HCT116 (cell line): ENCODE data around the gene PARVA. TPM values are rescaled to one million over a fixed set of nuclear protein-coding genes. Genes with fewer than 3 reads are reported as not detected.

Source experiments
- ATAC-seq: fragments of 200-7000 bp; cut with Tn5 transposase; 2 replicates; pipeline ENCODE4 v1.9.1; 2020; ENCODE audit warnings: mild to moderate bottlenecking, moderate library complexity
- BruUV-seq: library from RNA; stranded (reverse); fragments of 400-500 nt; replicated peaks from 2 replicates; lab custom pipeline; 2021; lab: Mats Ljungman, UMichigan
- CTCF ChIA-PET: fragments of 300-600 bp; sonication (Branson Sonifier 250); formaldehyde crosslinking; loops from one replicate; lab custom pipeline; 2021; ENCODE audit warnings: antibody characterized with exemption; lab: Charles Lee
- POLR2A ChIA-PET: fragments of 300-600, 350-600 bp; sonication (Branson Sonifier 250); formaldehyde crosslinking; loops from one replicate; lab custom pipeline; 2021; ENCODE audit warnings: antibody characterized with exemption; lab: Charles Lee
- RAD21 ChIA-PET, 2 experiments: fragments of 300-600 bp; sonication (Branson Sonifier 250); formaldehyde crosslinking; loops; one replicate each; lab custom pipeline; 2023; ENCODE audit warnings: low total read pairs in 2 of 2; ENCODE audit not compliant: uncharacterized antibody in 2 of 2, unreplicated experiment in 2 of 2, low non-redundant PET in 1 of 2; lab: Charles Lee
- DNase-seq: peaks from one replicate; pipeline ENCODE4 v3.0.0-alpha.2; 2010; ENCODE audit warnings: low read depth, low spot score
- H2AFZ ChIP-seq: fragments of 200-600 bp; shearing (Covaris generic), sonication (generic); 2 replicates; pipeline ENCODE4 v1.6.1; 2017; ENCODE audit warnings: low read depth, mixed run types, mixed read lengths, antibody characterized with exemption, low read length; ENCODE audit not compliant: poor library complexity, severe bottlenecking
- H3K27ac ChIP-seq: 2 replicates; pipeline ENCODE4 v1.5.1; 2012; ENCODE audit warnings: low read depth, low read length
- H3K27me3 ChIP-seq: fragments of 200-600 bp; sonication (generic); 2 replicates; pipeline ENCODE4 v1.6.1; 2016; ENCODE audit warnings: mixed run types, low read length, mixed read lengths; ENCODE audit not compliant: insufficient read depth
- H3K36me3 ChIP-seq, 2 experiments: fragments of 200-500 bp in 1 of 2; fragments of 200-600 bp in 1 of 2; sonication (Bioruptor generic) in 1 of 2; sonication (generic) in 1 of 2; 2 replicates each; pipeline versions ENCODE4 v1.5.1 to v1.6.1; 2014 to 2016; ENCODE audit warnings: low read length in 2 of 2, inconsistent platforms in 1 of 2, mixed read lengths in 1 of 2, mixed run types in 1 of 2; ENCODE audit not compliant: insufficient read depth in 2 of 2, control insufficient read depth in 1 of 2
- H3K4me1 ChIP-seq, 2 experiments: fragments of 200-600 bp in 1 of 2; sonication (generic) in 1 of 2; 2 replicates each; pipeline versions ENCODE4 v1.5.1 to v1.6.1; 2012 to 2017; ENCODE audit warnings: low read length in 2 of 2, inconsistent platforms in 1 of 2, mild to moderate bottlenecking in 1 of 2, mixed read lengths in 1 of 2, mixed run types in 1 of 2, moderate library complexity in 1 of 2; ENCODE audit not compliant: insufficient read depth in 2 of 2, control insufficient read depth in 1 of 2
- H3K4me2 ChIP-seq: fragments of 200-600 bp; sonication (generic); 2 replicates; pipeline ENCODE4 v1.6.1; 2017; ENCODE audit warnings: mixed run types, low read length, mixed read lengths
- H3K4me3 ChIP-seq, 2 experiments: fragments of 200-600 bp in 1 of 2; sonication (generic) in 1 of 2; replicated peaks in 1 of 2; 2 replicates each; pipeline ENCODE4 v1.5.1; 2011 to 2016; ENCODE audit warnings: low read length in 2 of 2, control low read depth in 1 of 2, low read depth in 1 of 2, mild to moderate bottlenecking in 1 of 2, mixed read lengths in 1 of 2, mixed run types in 1 of 2
- H3K79me2 ChIP-seq: fragments of 200-600 bp; sonication (generic); 2 replicates; pipeline ENCODE4 v1.6.1; 2017; ENCODE audit warnings: mild to moderate bottlenecking, mixed run types, low read length, moderate library complexity, mixed read lengths; ENCODE audit not compliant: insufficient read depth
- H3K9ac ChIP-seq: fragments of 200-600 bp; sonication (generic); 2 replicates; pipeline ENCODE4 v1.6.1; 2016; ENCODE audit warnings: low read length, mixed read lengths
- H3K9me2 ChIP-seq: fragments of 200-600 bp; sonication (generic), shearing (Covaris generic); 2 replicates; pipeline ENCODE4 v1.6.1; 2017; ENCODE audit warnings: mixed run types, mild to moderate bottlenecking, moderate library complexity; ENCODE audit not compliant: insufficient read depth
- H3K9me3 ChIP-seq, 2 experiments: fragments of 200-500 bp in 1 of 2; fragments of 200-600 bp in 1 of 2; sonication (Bioruptor generic) in 1 of 2; sonication (generic) in 1 of 2; 2 replicates each; pipeline ENCODE4 v1.6.1; 2014 to 2017; ENCODE audit warnings: low read length in 2 of 2, mixed read lengths in 2 of 2, inconsistent platforms in 1 of 2, low read depth in 1 of 2, mild to moderate bottlenecking in 1 of 2, mixed run types in 1 of 2, moderate library complexity in 1 of 2; ENCODE audit not compliant: control insufficient read depth in 1 of 2, insufficient read depth in 1 of 2
- H4K20me1 ChIP-seq: fragments of 200-600 bp; sonication (generic), shearing (Covaris generic); 2 replicates; pipeline ENCODE4 v1.6.1; 2017; ENCODE audit warnings: mixed run types, mild to moderate bottlenecking, moderate library complexity; ENCODE audit not compliant: insufficient read depth
- ATF3 ChIP-seq: IDR thresholded peaks from 2 replicates; pipeline ENCODE4 v1.6.1; 2012
- EZH2phosphoT487 ChIP-seq: fragments of 200-600 bp; IDR thresholded peaks from 2 replicates; pipeline ENCODE4 v1.6.1; 2018; ENCODE audit warnings: antibody characterized with exemption, borderline replicate concordance
- MAX ChIP-seq: IDR thresholded peaks from 2 replicates; pipeline ENCODE4 v1.6.1; 2012
- POLR2A ChIP-seq: IDR thresholded peaks from 2 replicates; pipeline ENCODE4 v1.7.0; 2011; ENCODE audit warnings: borderline replicate concordance; ENCODE audit not compliant: insufficient read depth, insufficient read length; ENCODE audit errors: extremely low read depth
- POLR2AphosphoS5 ChIP-seq: IDR thresholded peaks from 2 replicates; pipeline ENCODE4 v1.6.1; 2011; ENCODE audit warnings: mild to moderate bottlenecking, low read depth, low read length, moderate library complexity
- SRF ChIP-seq: IDR thresholded peaks from 2 replicates; pipeline ENCODE4 v1.6.1; 2012; ENCODE audit warnings: low read depth
- TCF7L2 ChIP-seq: IDR thresholded peaks from 2 replicates; pipeline ENCODE4 v1.7.0; 2011; ENCODE audit warnings: borderline replicate concordance, inconsistent platforms; ENCODE audit not compliant: insufficient read depth, insufficient read length; ENCODE audit errors: extremely low read depth
- ZBTB33 ChIP-seq: IDR thresholded peaks from 2 replicates; pipeline ENCODE4 v1.6.1; 2011; ENCODE audit warnings: mild to moderate bottlenecking, low read length, moderate library complexity; ENCODE audit not compliant: insufficient replicate concordance; ENCODE audit errors: extremely low read depth
- ZNF274 ChIP-seq: fragments of 200-500 bp; sonication (Bioruptor generic); IDR thresholded peaks from 2 replicates; pipeline ENCODE4 v1.6.1; 2014; ENCODE audit warnings: mild to moderate bottlenecking, low read depth, low read length, inconsistent platforms
- intact Hi-C: fragments of 100-400 bp; cut with micrococcal nuclease; formaldehyde crosslinking; loops from 2 replicates; pipeline ENCODE4 v1.10.0; 2022
- total RNA-seq: library from RNA; stranded (reverse); gene quantifications from one replicate; pipeline ENCODE4 v1.2.1, GENCODE V29; 2021; ENCODE audit not compliant: unreplicated experiment

PARVA gene
- total RNA-seq, 1 experiment from 2014 or later = 18.4 TPM

- CTCF ChIA-PET = no interaction called here
- H3K4me2 ChIP-seq = no peak overlapping the region
- DNase-seq (no peak), ATAC-seq (no peak)
- no peaks in the 10 kb centered on the region for H3K36me3 ChIP-seq
- intact Hi-C loops = no loop called here
- no peaks in the 10 kb centered on the region for H3K9me3 ChIP-seq
- POLR2A ChIA-PET = no interaction called here
- H3K27me3 ChIP-seq = no peaks in the 10 kb centered on the region
- no peaks in the 10 kb centered on the region for H3K4me1 ChIP-seq
- no peaks in the 10 kb centered on the region for H4K20me1 ChIP-seq
- H3K9me2 ChIP-seq = no peaks in the 10 kb centered on the region
- RAD21 ChIA-PET = no interaction called here
- no peaks in the 10 kb centered on the region for H3K79me2 ChIP-seq
- TF ChIP-seq EZH2phosphoT487 = no peak
- no peak for TF ChIP-seq MAX
- TF ChIP-seq ZBTB33 = no peak
- TF ChIP-seq ATF3 = no peak
- TF ChIP-seq TCF7L2 = no peak
- no peak for TF ChIP-seq POLR2A
- TF ChIP-seq POLR2AphosphoS5 = no peak
- no peak for TF ChIP-seq SRF
- TF ChIP-seq ZNF274 = no peak
- no TSS peak for BruUV-seq
- H3K27ac ChIP-seq = no peak overlapping the region
- H3K9ac ChIP-seq = no peak overlapping the region
- H3K4me3 ChIP-seq = no peak overlapping the region
- H2AFZ ChIP-seq = no peak overlapping the region
These were observed 190.5 kb downstream of the PARVA start for GRCh38 chr11:12567746-12568460.
